GM12891 (cell line): Measurements from ENCODE around the gene GGACT.

Experiments used
- POLR2AphosphoS5 ChIP-seq: IDR thresholded peaks from 2 replicates; pipeline ENCODE4 v1.6.1; 2011; ENCODE audit warnings: low read depth, low read length, control low read depth
- TAF1 ChIP-seq: IDR thresholded peaks from 2 replicates; pipeline ENCODE4 v1.6.1; 2011; ENCODE audit warnings: low read depth, low read length, control low read depth

GRCh38 chr13:100525453-100526317 is 62.9 kb downstream of the GGACT start:
- TF ChIP-seq TAF1, result no peak
- TF ChIP-seq POLR2AphosphoS5, result no peak
